ENCODE results near the gene CALM3. TPM values are rescaled to one million over a fixed set of nuclear protein-coding genes. Genes with fewer than 3 reads are reported as not detected.
A peak's percentile ranks its signal among the peaks of the same experiment; 100 is the strongest.

CALM3 gene
- total and polyA plus RNA-seq, 9 donors: 80.5 to 646 (median 225) TPM

DNA sequence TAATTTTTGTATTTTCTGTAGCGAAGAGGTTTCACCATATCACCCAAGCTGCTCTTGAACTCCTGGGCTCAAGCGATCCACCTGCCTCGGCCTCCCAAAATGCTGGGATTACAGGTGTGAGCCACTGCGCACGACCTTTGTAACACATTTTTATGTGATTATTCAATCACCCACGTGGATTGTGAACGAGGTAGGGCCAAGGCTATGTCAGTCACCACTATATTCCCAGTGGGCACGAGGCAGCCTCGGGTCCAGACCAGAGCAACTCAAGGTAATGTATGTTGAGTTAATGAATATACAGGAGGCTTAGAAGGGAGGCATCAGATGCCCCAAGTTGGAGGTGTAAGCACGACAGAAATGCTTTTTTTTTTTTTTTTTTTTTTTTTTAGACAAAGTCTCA, 14.8 kb downstream of the CALM3 start:
- 75 to 82% (median 77%) methylated on average over 10 of the region's 10 CpGs for WGBS, 3 donors
- no peaks in the 10 kb centered on the region for H3K4me1 ChIP-seq (ENCODE audit: insufficient read depth)
- no peaks in the 10 kb centered on the region for H3K9me3 ChIP-seq
- no peaks in the 10 kb centered on the region for H3K36me3 ChIP-seq
- peak in 1 of 5 donors; percentile 5 for DNase-seq
- intact Hi-C loops (cut with DNase I): loop anchor here in 2 of 4 donors (2.0 to 10.0 kb wide), 2 partner anchors 49 kb away; partner anchors contain the start of gene DACT3 (in 1 of the 2)
- H3K27ac ChIP-seq: no peak overlapping the region
- no peaks in the 10 kb centered on the region for H3K27me3 ChIP-seq
- TF ChIP-seq EP300 (IDR thresholded peaks at IDR 0.05): no peak
- TF ChIP-seq POLR2A (IDR thresholded peaks at IDR 0.05): no peak
- TF ChIP-seq, protein P1, sequence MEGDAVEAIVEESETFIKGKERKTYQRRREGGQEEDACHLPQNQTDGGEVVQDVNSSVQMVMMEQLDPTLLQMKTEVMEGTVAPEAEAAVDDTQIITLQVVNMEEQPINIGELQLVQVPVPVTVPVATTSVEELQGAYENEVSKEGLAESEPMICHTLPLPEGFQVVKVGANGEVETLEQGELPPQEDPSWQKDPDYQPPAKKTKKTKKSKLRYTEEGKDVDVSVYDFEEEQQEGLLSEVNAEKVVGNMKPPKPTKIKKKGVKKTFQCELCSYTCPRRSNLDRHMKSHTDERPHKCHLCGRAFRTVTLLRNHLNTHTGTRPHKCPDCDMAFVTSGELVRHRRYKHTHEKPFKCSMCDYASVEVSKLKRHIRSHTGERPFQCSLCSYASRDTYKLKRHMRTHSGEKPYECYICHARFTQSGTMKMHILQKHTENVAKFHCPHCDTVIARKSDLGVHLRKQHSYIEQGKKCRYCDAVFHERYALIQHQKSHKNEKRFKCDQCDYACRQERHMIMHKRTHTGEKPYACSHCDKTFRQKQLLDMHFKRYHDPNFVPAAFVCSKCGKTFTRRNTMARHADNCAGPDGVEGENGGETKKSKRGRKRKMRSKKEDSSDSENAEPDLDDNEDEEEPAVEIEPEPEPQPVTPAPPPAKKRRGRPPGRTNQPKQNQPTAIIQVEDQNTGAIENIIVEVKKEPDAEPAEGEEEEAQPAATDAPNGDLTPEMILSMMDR (IDR thresholded peaks at IDR 0.05): no peak
- no peak overlapping the region for H3K4me3 ChIP-seq

DNA sequence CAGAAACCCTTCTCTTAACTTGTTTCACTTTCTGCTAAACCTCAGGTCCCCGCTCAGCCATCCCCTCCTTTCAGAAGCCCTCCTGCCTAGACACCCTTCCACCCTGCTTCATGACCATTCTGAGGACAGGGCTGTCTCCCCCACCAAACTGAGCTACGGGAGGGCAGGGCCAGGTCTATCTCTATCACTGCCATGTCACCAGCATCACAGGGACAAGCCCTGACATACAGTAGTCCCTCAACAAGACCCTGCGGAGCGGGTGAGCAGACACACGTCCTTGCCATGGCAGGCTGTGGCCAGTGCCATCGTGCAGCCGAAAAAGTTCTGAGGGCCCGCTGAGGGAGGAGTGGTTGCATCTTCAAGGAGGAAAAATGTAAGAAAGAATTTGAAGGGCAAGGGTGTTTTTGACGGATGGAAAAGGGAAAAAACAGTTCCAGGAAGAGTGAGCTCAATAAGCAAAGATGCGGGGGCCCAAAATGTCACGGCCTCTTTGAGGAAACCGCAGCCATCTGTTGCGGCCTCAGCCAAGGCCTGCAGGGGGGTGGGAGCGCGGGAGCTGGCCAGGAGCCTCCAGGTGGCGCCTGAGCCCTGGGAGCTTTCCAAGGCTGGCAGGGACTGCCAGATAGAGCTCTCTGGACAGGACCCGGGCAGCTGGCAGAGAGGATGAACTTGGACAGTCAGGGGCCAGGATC, 15.6 kb downstream of the CALM3 start:
- DNase-seq: peak in 4 of 5 donors; percentile 18 to 69 (median 50)
- intact Hi-C loops (cut with DNase I): loop anchor here in 1 of 4 donors (10.0 kb wide), 1 partner anchor 48 kb away; the partner anchor contains the start of gene DACT3
- 17 to 23% (median 18%) methylated on average over 17 of the region's 17 CpGs for WGBS, 3 donors
- no peak overlapping the region for H3K27ac ChIP-seq
- H3K27me3 ChIP-seq: no peaks in the 10 kb centered on the region
- TF ChIP-seq POLR2A (IDR thresholded peaks at IDR 0.05): no peak
- no peak for TF ChIP-seq EP300 (IDR thresholded peaks at IDR 0.05)
- TF ChIP-seq, protein P1 (IDR thresholded peaks at IDR 0.05): no peak
- H3K9me3 ChIP-seq: no peaks in the 10 kb centered on the region
- no peaks in the 10 kb centered on the region for H3K4me1 ChIP-seq (ENCODE audit: insufficient read depth)
- H3K36me3 ChIP-seq: no peaks in the 10 kb centered on the region
- no peak overlapping the region for H3K4me3 ChIP-seq

DNA sequence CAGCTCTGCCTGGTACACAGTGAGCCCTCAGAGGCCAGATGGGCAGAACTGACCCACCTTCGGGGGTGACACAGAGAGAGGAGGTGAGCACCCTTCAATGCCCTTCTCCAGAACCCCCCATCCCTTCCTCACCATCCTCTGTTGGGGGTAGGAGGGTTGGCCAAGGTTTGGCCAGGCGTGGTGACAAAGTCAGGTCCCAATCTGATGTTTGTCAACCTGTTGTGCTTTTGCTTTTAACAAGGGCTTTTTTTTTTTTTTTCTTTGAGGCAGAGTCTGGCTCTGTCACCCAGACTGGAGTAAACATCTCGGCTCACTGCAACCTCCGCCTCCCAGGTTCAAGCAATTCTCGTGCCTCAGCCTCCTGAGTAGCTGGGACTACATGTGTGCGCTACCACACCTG, 16.5 kb downstream of the CALM3 start:
- no peak for TF ChIP-seq EP300 (IDR thresholded peaks at IDR 0.05)
- TF ChIP-seq POLR2A (IDR thresholded peaks at IDR 0.05): no peak
- TF ChIP-seq, protein P1 (IDR thresholded peaks at IDR 0.05): no peak
- Histone ChIP-seq H3K27me3 (no peaks in the 10 kb centered on the region), H3K4me1 (ENCODE audit: insufficient read depth) (no peaks in the 10 kb centered on the region), H3K9me3 (no peaks in the 10 kb centered on the region), H3K4me3 (no peak overlapping the region), H3K36me3 (no peaks in the 10 kb centered on the region), H3K27ac (no peak overlapping the region)
- WGBS, 3 donors: 82 to 87% (median 84%) methylated on average over 6 of the region's 6 CpGs
- DNase-seq: no peak
- intact Hi-C loops (cut with DNase I): loop anchor here in 1 of 4 donors (10.0 kb wide), 1 partner anchor 47 kb away; the partner anchor contains the start of gene DACT3

DNA sequence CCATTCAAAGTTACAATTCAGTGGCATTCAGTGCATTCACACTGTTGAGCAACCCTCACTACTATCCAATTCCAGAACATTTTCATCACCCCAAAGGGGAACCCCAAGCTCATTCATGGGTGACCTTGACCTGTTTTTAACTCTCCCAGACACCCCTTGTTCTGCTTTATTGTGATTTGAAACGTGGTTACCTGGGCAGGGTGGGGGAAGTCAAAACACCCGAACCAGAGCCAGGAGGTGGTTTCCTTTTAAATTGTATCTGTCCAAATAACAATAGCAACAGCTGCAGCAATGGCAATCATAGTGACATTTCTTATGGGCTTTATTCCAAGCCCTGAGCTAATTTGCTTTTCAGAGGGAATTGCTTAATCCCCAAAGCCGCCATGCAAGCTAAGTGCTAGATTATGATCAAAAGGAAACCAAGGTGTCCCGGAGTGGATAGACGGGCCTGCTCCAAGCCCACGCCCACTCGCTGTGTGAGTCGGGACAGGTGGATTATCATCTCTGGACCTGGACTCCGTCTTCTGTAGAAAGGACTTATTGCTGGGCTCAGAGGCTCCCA, 17.6 kb downstream of the CALM3 start:
- no peaks in the 10 kb centered on the region for H3K36me3 ChIP-seq
- no peak for TF ChIP-seq EP300 (IDR thresholded peaks at IDR 0.05)
- H3K27me3 ChIP-seq: no peaks in the 10 kb centered on the region
- 59 to 67% (median 61%) methylated on average over 9 of the region's 9 CpGs for WGBS, 3 donors
- intact Hi-C loops (cut with DNase I): loop anchor here in 1 of 4 donors (10.0 kb wide), 1 partner anchor 46 kb away; the partner anchor contains the start of gene DACT3
- H3K27ac ChIP-seq: no peak overlapping the region
- no peak overlapping the region for H3K4me3 ChIP-seq
- no peak for DNase-seq
- no peaks in the 10 kb centered on the region for H3K4me1 ChIP-seq (ENCODE audit: insufficient read depth)
- H3K9me3 ChIP-seq: no peaks in the 10 kb centered on the region

DNA sequence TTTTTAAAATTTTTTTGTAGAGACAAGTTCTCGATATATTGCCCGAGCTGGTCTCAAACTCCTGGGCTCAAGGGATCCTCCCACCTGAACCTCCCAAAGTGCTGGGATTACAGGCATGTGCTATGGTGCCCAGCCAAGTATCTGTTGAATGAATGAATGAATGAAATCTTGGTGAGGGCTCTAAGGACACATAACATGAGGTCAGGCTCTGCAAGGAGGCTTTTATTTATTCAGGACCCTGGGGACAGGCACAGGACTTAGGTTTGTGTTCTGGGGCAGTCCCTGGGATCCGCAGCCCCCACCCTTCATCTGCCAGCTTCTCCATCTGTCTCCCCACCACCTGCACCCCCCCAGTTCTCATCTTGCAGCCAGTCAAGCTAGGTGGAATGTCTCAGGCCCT, 19.1 kb downstream of the CALM3 start:
- no peak for DNase-seq

More for the DNA sequence above, 19.1 kb downstream of the CALM3 start:
- intact Hi-C loops (cut with DNase I): no loop called here
- Histone ChIP-seq H3K27ac (peak overlapping the region in 1 of 2 donors; percentile 10), H3K4me3 (no peak overlapping the region), H3K36me3 (no peaks in the 10 kb centered on the region), H3K4me1 (ENCODE audit: insufficient read depth) (no peaks in the 10 kb centered on the region), H3K27me3 (no peaks in the 10 kb centered on the region), H3K9me3 (no peaks in the 10 kb centered on the region)
- TF ChIP-seq POLR2A (IDR thresholded peaks at IDR 0.05) (no peak), EP300 (IDR thresholded peaks at IDR 0.05) (no peak)
- TF ChIP-seq, protein P1 (IDR thresholded peaks at IDR 0.05): no peak
- 86 to 92% (median 91%) methylated on average over 3 of the region's 3 CpGs for WGBS, 3 donors
